ENCODE results near the gene STAT1.
A peak's percentile ranks its signal among the peaks of the same experiment; 100 is the strongest.
"Not testable (repeated sequence)": the region's sequence is repeated elsewhere in the genome, so short reads cannot be mapped to it uniquely, and the experiment has no call there.

STAT1 gene

GRCh38 chr2:190981333-190981732 lies 32.6 kb downstream of the STAT1 start:
- ATAC-seq (no peak), DNase-seq (no peak)

- ATAC-seq, result no peak
Measured at GRCh38 chr2:190980630-190981209, 33.3 kb downstream of the STAT1 start.

GRCh38 chr2:190979906-190980629 lies 33.9 kb downstream of the STAT1 start:
- no peak for ATAC-seq
- no peak for DNase-seq

More at GRCh38 chr2:190980630-190981209, 33.3 kb downstream of the STAT1 start:
- no peak for DNase-seq

- DNase-seq (no peak), ATAC-seq (no peak)
Measured at GRCh38 chr2:190978389-190979053, 35.5 kb downstream of the STAT1 start.

- no peak for ATAC-seq
- no peak for DNase-seq
Measured at GRCh38 chr2:190977505-190977904, 36.5 kb downstream of the STAT1 start.

DNA sequence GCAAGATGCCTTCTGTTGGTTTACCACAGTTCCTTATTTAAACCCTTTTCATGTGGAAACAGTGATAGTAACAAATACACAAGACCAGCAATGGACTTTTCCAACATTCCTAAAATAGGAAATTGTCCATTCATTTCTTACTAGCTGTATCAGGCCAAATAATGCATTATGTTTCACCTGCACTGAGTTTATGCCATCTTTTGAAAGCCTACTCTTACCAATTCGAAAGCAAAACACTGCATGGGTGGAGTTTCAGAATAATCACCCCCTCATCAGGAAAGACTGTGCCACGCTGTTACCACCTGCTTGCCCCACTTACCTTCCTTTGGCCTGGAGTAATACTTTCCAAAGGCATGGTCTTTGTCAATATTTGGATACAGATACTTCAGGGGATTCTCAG lies 37.5 kb downstream of the STAT1 start:
- ATAC-seq (no peak), DNase-seq (no peak)

- ATAC-seq, result peak; percentile 34
- no peak for DNase-seq
Measured at GRCh38 chr2:190974629-190975361, 39.2 kb downstream of the STAT1 start.

DNA sequence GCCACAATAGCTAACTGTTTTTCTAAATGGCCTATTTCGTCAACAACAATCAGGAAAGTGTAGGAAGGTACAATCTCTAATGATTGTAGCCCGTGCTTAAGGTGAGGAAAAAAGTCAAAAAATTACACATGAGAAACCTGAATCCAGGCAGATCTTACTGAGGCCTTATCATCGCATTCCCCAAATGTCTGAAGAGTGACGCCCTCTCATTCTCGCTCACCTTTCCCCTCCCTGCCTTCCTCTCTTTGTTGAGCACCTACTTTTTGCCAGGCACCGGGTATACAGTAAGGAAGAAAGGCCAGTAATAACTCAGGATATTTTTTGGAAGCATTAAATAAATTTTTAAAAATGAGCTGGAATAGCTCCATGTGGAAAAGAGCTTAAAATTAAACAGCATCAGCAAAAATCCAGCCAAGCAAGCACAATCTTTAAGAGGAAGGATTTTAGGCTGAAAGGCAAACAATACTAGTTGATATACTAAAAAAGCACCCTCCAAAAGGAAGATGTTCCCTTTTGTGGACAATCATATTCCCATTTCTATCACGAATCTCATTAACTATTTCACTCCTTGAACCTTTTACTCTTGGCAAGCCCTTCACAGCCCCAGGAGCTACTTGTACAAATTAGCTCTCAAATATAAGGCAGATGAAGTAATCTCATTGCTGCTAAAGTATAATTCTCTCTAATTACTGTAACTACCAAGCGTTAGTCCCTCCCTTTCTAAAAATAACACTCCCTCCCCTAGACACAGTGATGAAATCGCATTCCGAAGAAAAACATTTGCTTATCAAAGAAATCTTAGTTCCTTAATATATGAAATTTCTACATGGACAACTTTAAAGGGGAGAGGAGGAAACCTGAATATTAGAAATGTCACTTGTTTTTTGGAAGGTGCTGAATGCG lies 40.0 kb downstream of the STAT1 start:
- no peak for ATAC-seq

GRCh38 chr2:190973262-190973661 lies 40.7 kb downstream of the STAT1 start:
- DNase-seq (no peak), ATAC-seq (no peak)

More for the DNA sequence above, 40.0 kb downstream of the STAT1 start:
- no peak for DNase-seq

DNA sequence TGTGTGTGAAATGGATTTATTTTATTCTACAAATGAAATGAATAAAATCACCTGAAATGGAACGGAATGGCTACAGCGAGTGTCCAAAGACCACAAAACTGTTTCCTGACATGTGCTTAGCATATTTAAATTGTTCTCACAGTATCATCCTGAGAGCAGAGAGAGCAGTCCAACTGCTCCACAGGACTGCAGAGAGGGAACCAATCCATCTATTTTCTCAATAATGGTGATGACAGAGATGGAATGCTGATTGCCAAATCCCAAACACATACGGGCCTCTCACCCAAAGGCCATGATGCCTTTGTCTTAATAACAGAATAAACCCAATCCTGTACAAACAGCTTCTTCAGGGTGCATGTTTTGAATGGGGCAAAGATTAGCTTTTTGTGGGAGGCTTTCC lies 41.1 kb downstream of the STAT1 start:
- DNase-seq, result no peak
- ATAC-seq, result no peak

- ATAC-seq (no peak), DNase-seq (no peak)
Measured at GRCh38 chr2:190972213-190972612, 41.8 kb downstream of the STAT1 start.

GRCh38 chr2:190970873-190971506 lies 43.0 kb downstream of the STAT1 start:
- no peak for ATAC-seq
- no peak for DNase-seq

DNA sequence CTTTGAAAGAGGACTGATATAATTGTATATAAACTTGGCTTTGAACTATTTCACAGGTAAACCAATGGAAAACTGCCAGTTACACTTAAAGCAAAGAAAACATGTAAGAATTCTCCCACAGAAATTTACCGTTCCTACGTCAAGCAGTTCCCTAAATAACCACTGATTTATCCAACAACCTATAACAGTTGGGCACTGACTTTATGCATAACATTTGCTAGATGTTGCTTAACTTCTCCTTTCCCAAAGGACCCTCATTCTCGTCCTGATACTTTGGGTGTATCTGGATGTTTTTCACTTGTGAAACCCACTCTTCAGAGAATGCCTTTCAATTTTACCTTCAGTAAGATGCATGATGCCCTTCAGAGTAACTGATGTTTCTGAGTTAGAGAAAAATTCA lies 43.8 kb downstream of the STAT1 start:
- ATAC-seq, result no peak

DNA sequence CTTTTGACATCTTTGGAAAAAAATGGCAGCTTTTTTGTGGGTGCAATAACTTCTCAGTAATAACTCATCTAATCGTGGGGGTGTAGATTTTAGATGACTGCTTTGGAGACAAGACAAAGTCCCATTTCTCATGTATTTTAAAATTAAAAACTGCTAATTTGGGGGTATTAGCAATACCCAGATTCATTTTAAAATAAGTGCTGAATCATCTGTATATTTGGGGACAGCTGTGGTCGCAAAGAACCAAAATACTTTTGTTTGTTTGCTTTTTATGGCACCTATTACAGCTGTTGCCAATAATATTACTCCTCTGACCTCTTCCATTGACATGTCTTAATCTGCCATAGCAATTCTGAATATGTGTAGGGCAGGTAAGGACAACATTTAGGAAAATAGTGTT lies 45.4 kb downstream of the STAT1 start:
- ATAC-seq, result no peak
- DNase-seq, result no peak

More for the DNA sequence above, 43.8 kb downstream of the STAT1 start:
- DNase-seq, result no peak

DNA sequence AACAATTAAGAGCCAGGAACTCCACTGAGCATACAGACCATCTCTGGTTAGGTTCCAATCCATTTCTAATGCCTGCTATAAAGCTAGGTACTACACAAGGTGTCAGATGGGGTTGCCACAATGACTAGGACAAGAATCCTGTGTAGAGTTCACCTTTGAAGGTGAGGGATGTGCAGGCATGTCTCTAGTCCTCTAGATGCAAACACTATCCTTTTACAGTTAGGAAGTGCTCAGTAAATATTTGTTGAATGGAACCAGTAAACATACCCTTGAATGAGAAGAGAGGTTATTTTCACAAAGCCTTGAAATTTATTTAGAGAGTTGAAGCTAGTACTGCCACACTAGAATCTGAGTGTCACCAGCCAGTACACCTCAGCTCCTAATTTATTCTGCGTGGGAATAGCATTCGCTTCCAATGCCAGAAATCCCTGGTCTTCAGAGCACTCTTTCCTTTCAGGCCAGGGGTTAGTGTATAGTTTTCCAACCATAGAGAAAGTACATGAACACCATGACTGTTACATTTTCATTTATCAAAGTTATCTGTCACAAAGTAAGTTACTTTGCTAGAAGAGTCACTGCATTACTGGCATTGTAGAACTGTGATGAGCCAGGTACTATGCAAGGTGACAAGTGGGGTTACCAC lies 48.3 kb downstream of the STAT1 start:
- ATAC-seq, result no peak
- no peak for DNase-seq

DNA sequence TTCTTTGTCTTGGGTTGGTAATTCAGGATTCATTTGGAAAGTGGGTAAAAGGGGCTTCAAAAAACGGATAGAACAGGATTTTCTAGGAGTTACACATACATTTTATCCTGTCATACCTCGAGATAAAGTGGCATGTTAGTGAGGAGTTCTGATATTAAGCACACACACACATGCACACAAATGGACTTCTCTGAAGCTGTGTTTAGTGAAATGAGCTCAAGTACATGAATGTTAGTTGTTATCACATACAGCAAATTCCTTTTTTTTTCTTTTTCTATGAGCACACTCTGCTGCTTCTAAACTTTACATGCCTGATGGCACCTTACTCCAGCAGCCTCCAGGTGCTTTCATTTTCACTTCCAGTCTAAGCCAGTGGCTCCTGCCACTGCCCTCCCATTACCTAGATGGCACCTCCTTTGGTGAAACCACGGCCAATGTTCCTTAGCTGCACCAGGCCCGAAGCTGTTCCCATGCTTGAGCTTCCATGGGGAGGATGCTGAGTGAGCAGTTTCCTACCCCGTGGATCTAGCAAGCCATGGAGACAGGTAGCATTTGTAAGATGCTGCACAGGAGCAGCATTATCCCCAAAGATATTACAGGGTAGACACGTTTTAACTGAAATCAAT lies 49.7 kb downstream of the STAT1 start:
- DNase-seq (no peak), ATAC-seq (peak; percentile 29)

- ATAC-seq, result no peak
- DNase-seq, result no peak
Measured at GRCh38 chr2:190963088-190963487, 50.9 kb downstream of the STAT1 start.

- ATAC-seq (no peak), DNase-seq (no peak)
Measured at GRCh38 chr2:190961918-190962487, 52.0 kb downstream of the STAT1 start.

DNA sequence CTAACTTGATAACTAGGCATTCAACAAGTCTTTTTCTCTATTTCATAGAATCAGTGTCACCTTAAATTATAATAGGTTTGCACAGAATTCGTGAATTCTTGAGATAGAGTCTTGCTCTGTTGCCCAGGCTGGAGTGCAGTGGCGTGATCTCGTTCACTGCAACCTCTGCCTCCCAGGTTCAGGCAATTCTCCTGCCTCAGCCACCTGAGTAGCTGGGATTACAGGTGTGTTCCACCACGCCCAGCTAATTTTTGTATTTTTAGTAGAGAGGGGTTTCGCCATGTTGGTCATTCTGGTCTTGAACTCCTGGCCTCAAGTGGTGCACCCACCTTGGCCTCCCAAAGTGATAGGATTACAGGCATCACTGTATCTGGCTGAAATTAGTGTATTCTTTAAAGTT lies 52.9 kb downstream of the STAT1 start:
- DNase-seq, ATAC-seq: not testable (repeated sequence)
